Measurements from ENCODE around the gene KHDC4.

DNA sequence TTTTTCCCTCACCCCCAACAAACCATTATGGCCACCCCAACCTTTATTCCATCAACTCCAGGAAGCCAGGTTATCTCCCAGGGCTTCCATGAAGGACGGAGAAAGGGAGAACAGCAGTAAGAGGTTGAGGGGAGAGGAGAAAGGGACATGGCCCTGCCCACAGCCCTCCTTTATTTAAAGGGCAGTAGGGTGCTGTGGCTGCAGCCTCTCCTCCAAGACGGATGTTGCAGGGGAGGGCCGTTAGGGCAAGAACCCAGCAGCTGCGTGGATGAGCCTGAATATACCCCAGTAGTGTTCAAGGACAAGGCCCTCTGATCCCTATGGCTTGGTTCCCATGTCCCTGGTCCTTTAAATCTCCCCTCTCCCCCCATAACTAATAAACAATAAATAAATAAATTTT is 13.1 kb upstream of the KHDC4 start:
- no peak for TF ChIP-seq GATA3 (IDR thresholded peaks at IDR 0.05; ENCODE audit: low read depth, low read length)
- no peak for TF ChIP-seq GATA2 (IDR thresholded peaks at IDR 0.05; ENCODE audit: low read depth, low read length)
